Activated CD8-positive, alpha-beta memory T cell treated with anti-CD3 and anti-CD28 coated beads, Interleukin-2, amount 10 ng/mL, durations not matched to agents 7 days and 5 days (primary cell): ENCODE results near the gene ACP6. TPM values are rescaled to one million over a fixed set of nuclear protein-coding genes. Genes with fewer than 3 reads are reported as not detected.
A peak's percentile ranks its signal among the peaks of the same experiment; 100 is the strongest.

Source experiments
- ATAC-seq: fragments of 150-1000 bp; cut with Tn5 transposase; one replicate; pipeline ENCODE4 v1.10.0; 2021; ENCODE audit warnings: moderate library complexity
- CTCF ChIA-PET: fragments of 350-600 bp; sonication (Branson Sonifier 250); formaldehyde crosslinking; loops from one replicate; lab custom pipeline; 2021; ENCODE audit warnings: antibody characterized with exemption; lab: Charles Lee
- DNase-seq: peaks from one replicate; pipeline ENCODE4 v3.0.0-alpha.2; 2020
- H3K27ac Mint-ChIP-seq: one replicate; pipeline ENCODE4 v1.8.0; 2021; ENCODE audit warnings: mild to moderate bottlenecking, mixed read lengths
- H3K27me3 Mint-ChIP-seq: one replicate; pipeline ENCODE4 v1.8.0; 2021; ENCODE audit warnings: mixed read lengths
- H3K36me3 Mint-ChIP-seq: one replicate; pipeline ENCODE4 v1.8.0; 2021; ENCODE audit warnings: mild to moderate bottlenecking, mixed read lengths
- H3K4me1 Mint-ChIP-seq: one replicate; pipeline ENCODE4 v1.8.0; 2021; ENCODE audit warnings: mixed read lengths
- H3K4me3 Mint-ChIP-seq: one replicate; pipeline ENCODE4 v1.8.0; 2021; ENCODE audit warnings: mild to moderate bottlenecking, moderate library complexity, mixed read lengths
- H3K9me3 Mint-ChIP-seq: one replicate; pipeline ENCODE4 v1.8.0; 2022; ENCODE audit warnings: low read depth, mixed read lengths
- total RNA-seq, 2 experiments: library from RNA; stranded (reverse); gene quantifications; one replicate each; pipeline ENCODE4 v1.2.3, GENCODE V29; 2021

ACP6 gene
- total RNA-seq, 2 experiments from 2014 or later = 11.2 to 20.3 TPM

DNA sequence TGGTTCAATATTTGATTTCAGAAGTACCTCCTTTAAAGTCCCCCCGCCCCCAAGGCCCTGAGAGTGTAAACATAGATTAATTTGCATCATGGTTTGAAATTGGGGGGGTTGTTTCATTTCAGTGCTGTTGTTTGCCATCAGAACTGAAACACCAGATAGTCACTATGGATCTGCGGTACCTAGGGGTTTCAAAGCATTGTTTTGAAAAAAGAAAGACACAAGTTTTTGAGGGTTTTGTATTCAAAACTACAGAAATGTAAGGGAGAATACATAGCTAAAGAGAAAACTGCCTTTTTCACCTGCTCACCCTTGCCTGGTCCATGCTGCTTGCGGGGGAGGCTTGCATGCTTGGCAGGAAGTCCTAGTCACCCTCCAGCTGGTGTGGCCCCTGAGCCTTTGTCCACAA, 59.3 kb downstream of the ACP6 start:
- no peak for DNase-seq
- Mint-ChIP-seq H3K27me3 (no peaks in the 10 kb centered on the region), H3K9me3 (no peaks in the 10 kb centered on the region), H3K4me3 (no peak overlapping the region), H3K4me1 (peaks cover 2% of the 10 kb centered on the region), H3K27ac (no peak overlapping the region), H3K36me3 (peaks cover 32% of the 10 kb centered on the region)
- CTCF ChIA-PET = interaction anchor here (0.8 to 0.9 kb wide), 2 partner anchors 9 to 16 kb away, joined by 3 read pairs; no protein-coding TSS in a partner anchor
- ATAC-seq = no peak

DNA sequence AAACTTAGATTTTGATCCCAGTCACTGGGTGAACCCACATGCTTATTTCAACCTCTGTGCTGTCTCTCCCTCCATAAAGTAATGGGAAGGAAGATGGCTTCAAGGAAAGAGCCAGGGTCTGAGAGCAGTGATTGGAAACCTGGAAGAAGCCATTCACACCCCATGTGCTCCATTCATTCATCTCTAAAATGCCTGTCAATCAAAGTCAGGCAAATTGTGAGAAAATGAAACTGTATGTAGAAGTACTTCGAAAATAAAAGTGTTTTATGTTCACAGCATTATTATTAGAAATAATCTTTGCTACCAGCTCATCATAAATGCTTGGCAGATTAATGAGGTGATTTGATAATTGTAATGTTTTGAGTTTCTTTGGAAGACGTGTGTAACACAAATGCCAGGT, 61.0 kb downstream of the ACP6 start:
- no peak for ATAC-seq
- H3K27ac Mint-ChIP-seq = no peak overlapping the region
- H3K4me1 Mint-ChIP-seq = peaks cover 2% of the 10 kb centered on the region
- DNase-seq = no peak
- CTCF ChIA-PET = no interaction called here
- no peak overlapping the region for H3K4me3 Mint-ChIP-seq
- peaks cover 28% of the 10 kb centered on the region for H3K36me3 Mint-ChIP-seq
- no peaks in the 10 kb centered on the region for H3K27me3 Mint-ChIP-seq
- no peaks in the 10 kb centered on the region for H3K9me3 Mint-ChIP-seq

DNA sequence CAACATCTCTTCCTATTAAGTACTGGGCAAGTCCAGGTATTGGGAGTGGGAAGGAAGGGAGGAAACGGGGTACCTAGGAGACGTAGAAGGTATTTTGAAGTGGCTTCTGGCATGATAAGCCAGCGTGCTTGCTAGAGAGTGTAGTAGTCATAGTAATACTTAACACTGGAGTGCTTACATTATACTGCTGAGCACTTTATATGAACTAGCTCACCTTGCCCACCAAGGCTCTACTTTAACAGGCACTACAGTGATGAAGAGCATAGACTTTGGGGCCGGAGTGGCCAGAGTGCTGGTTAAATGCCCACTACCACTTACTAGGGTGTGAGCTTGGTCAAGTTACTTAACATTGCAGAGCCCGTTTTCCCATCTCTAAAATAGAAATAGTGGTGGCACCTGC, 61.7 kb downstream of the ACP6 start:
- CTCF ChIA-PET = no interaction called here
- H3K36me3 Mint-ChIP-seq = peaks cover 23% of the 10 kb centered on the region
- ATAC-seq (no peak), DNase-seq (no peak)
- no peaks in the 10 kb centered on the region for H3K27me3 Mint-ChIP-seq
- H3K4me1 Mint-ChIP-seq = peaks cover 2% of the 10 kb centered on the region
- H3K4me3 Mint-ChIP-seq = no peak overlapping the region
- H3K9me3 Mint-ChIP-seq = no peaks in the 10 kb centered on the region
- H3K27ac Mint-ChIP-seq = no peak overlapping the region

GRCh38 chr1:147605591-147605990, 64.7 kb downstream of the ACP6 start:
- Mint-ChIP-seq H3K27ac (no peak overlapping the region), H3K9me3 (no peaks in the 10 kb centered on the region), H3K4me1 (peaks cover 9% of the 10 kb centered on the region), H3K27me3 (no peaks in the 10 kb centered on the region), H3K4me3 (no peak overlapping the region), H3K36me3 (peaks cover 20% of the 10 kb centered on the region)
- no peak for DNase-seq
- CTCF ChIA-PET = interaction anchor here (0.9 to 1.4 kb wide), 2 partner anchors 21 to 64 kb away, joined by 3 to 4 read pairs; partner anchors contain the start of gene BCL9
- no peak for ATAC-seq

- peaks cover 13% of the 10 kb centered on the region for H3K4me1 Mint-ChIP-seq
- peaks cover 2% of the 10 kb centered on the region for H3K27me3 Mint-ChIP-seq
- no peak for ATAC-seq
- no peaks in the 10 kb centered on the region for H3K9me3 Mint-ChIP-seq
- H3K36me3 Mint-ChIP-seq = peaks cover 20% of the 10 kb centered on the region
- CTCF ChIA-PET = no interaction called here
- no peak for DNase-seq
- H3K27ac Mint-ChIP-seq = no peak overlapping the region
- H3K4me3 Mint-ChIP-seq = no peak overlapping the region
Observed at GRCh38 chr1:147603986-147604385, 66.3 kb downstream of the ACP6 start.

DNA sequence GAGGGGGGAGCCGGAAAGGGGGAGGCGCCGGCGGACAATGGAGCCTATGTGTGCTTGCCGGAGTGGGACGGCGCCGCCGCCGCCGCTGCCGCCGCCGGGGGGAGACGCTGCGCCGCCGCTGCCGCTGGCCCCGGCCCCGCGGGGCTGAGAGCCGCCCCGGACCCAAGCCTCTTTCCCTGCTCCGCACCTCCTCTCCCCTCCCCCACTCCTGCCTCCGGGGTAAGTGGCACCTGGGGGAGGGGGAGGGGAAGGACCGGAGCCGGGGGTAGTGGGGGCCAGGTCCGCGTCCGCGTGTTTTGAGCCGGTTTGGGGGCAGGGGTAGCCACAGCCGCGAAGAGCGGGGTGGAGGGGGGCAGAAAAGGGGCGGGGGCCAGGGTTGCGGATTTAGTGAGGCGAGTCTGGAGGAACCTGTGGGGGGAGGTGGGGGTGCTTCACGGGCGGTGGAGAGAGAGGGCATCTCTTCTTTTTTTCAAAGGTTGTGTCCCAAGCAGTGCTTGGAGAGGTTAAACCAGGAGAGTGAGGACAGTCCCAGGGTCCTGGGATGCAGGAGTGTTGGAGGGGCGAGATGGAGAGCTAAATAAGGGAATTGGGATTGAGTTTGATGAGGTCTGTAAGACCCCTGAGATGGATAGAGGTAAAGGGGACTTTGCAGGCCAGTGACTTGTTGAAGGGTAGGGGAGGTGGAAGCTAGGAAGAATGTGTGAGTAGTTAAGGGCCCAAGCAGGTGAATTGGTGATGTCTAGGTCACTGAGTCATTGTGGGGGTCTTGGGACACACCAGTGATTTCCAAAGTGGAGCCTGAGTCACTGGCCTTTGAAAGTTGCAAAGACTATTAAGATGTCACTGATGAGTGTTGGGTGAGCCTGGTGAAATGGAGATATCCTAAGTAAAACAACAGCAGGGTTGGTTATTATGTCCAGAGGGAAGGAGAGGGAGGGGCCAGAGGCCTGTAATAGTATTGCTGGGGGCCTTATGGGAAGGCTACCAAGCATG, 69.9 kb downstream of the ACP6 start:
- peaks cover 19% of the 10 kb centered on the region for H3K4me1 Mint-ChIP-seq
- peak overlapping the region; percentile 79 for H3K27ac Mint-ChIP-seq
- H3K9me3 Mint-ChIP-seq = no peaks in the 10 kb centered on the region
- DNase-seq = no peak
- peak overlapping the region; percentile 87 for H3K4me3 Mint-ChIP-seq
- peaks cover 7% of the 10 kb centered on the region for H3K36me3 Mint-ChIP-seq
- H3K27me3 Mint-ChIP-seq = peaks cover 23% of the 10 kb centered on the region
- no peak for ATAC-seq
- CTCF ChIA-PET = interaction anchor here (1.0 to 2.1 kb wide), 2 partner anchors 27 to 292 kb away, joined by 5 read pairs; no protein-coding TSS in a partner anchor

- peaks cover under 1% of the 10 kb centered on the region for H3K36me3 Mint-ChIP-seq
- peaks cover 23% of the 10 kb centered on the region for H3K27me3 Mint-ChIP-seq
- H3K4me3 Mint-ChIP-seq = peak overlapping the region; percentile 87
- CTCF ChIA-PET = interaction anchor here (0.7 to 1.0 kb wide), 2 partner anchors 38 to 293 kb away, joined by 3 to 5 read pairs; no protein-coding TSS in a partner anchor
- peaks cover 19% of the 10 kb centered on the region for H3K4me1 Mint-ChIP-seq
- peak; percentile 87 for ATAC-seq
- DNase-seq = peak; percentile 96
- H3K27ac Mint-ChIP-seq = peak overlapping the region; percentile 80
- H3K9me3 Mint-ChIP-seq = no peaks in the 10 kb centered on the region
Observed at GRCh38 chr1:147599362-147600118, 70.8 kb downstream of the ACP6 start.

- CTCF ChIA-PET = interaction anchor here (1.0 to 1.3 kb wide), 2 partner anchors 294 kb away, joined by 4 to 5 read pairs; no protein-coding TSS in a partner anchor
- peak; percentile 61 for DNase-seq
- peak overlapping the region; percentile 80 for H3K27ac Mint-ChIP-seq
- peaks cover 19% of the 10 kb centered on the region for H3K4me1 Mint-ChIP-seq
- H3K36me3 Mint-ChIP-seq = no peaks in the 10 kb centered on the region
- H3K9me3 Mint-ChIP-seq = no peaks in the 10 kb centered on the region
- peak overlapping the region; percentile 87 for H3K4me3 Mint-ChIP-seq
- H3K27me3 Mint-ChIP-seq = peaks cover 23% of the 10 kb centered on the region
- ATAC-seq = peak; percentile 7
Observed at GRCh38 chr1:147598621-147599361, 71.5 kb downstream of the ACP6 start.

DNA sequence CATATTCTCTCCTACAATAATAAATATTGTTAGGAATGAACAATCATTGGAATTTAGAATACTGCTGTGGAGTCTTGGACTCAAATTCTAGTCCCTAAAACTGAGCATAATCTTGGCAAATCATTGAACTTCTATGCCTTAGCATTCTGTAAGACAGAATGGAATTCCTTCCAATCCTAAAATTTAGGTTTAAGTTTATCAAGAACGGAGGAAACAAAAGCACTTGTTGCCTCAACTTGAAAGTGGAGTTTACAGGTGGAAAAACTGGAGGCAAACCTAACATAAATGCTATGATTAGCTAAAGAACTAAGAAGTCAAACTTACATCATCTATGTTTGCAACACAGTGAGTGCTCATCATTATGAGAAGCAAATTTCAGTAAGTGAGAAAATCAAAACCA, 73.3 kb downstream of the ACP6 start:
- peaks cover 28% of the 10 kb centered on the region for H3K27me3 Mint-ChIP-seq
- no peak for ATAC-seq
- CTCF ChIA-PET = interaction anchor here (0.7 to 2.0 kb wide), 3 partner anchors 44 to 293 kb away, joined by 3 to 6 read pairs (median 3); no protein-coding TSS in a partner anchor
- no peaks in the 10 kb centered on the region for H3K9me3 Mint-ChIP-seq
- H3K27ac Mint-ChIP-seq = no peak overlapping the region
- no peak overlapping the region for H3K4me3 Mint-ChIP-seq
- H3K4me1 Mint-ChIP-seq = peaks cover 19% of the 10 kb centered on the region
- DNase-seq = no peak
- H3K36me3 Mint-ChIP-seq = no peaks in the 10 kb centered on the region

Other genes starting within 250 kb of the ACP6 start
- 10 to 100 TPM in 1 of 2 experiments, 1 to 10 TPM in 1; 7.5 to 15.4 TPM for gene BCL9, start 129.0 kb downstream of the ACP6 start, total RNA-seq
- not detected for gene GJA5, start 90.1 kb upstream of the ACP6 start, total RNA-seq
- not detected for gene GJA8, start 232.3 kb upstream of the ACP6 start, total RNA-seq